ENCODE measurements around the gene NRXN2.

DNA sequence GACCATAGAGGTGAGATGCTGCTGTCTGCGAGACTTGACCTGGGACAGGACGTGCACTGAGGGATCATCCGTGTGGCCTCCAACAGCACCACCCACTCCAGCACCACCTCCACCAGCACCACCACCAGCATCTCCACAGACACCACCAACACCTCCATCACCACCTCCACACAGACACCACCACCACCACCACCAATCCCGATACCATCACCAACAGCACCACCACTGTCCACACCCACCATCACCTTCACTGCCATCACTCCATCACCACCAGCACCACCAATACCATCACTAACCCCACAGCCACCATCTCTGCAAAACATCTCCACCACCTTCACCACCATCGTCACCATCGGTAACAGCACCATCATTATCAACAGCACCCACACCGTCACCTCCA is 158.6 kb downstream of the NRXN2 start:
- TF ChIP-seq REST (IDR thresholded peaks at IDR 0.05; ENCODE audit: insufficient read depth in 1 of 2, low read depth in 2 of 2, low read length in 2 of 2) (no peak), POLR2AphosphoS5 (IDR thresholded peaks at IDR 0.05; ENCODE audit: low read depth, low read length) (no peak), SIN3A (IDR thresholded peaks at IDR 0.05; ENCODE audit: borderline replicate concordance, insufficient read depth, low read length) (no peak)
